Peyer's patch (tissue), 4 donors: ENCODE measurements around the gene TRAFD1. TPM values are rescaled to one million over a fixed set of nuclear protein-coding genes. Genes with fewer than 3 reads are reported as not detected.

Experiments used
- DNase-seq, 3 donors: peaks; one replicate each; pipeline ENCODE4 v3.0.0-alpha.2; 2017 to 2019
- H3K27ac ChIP-seq, 4 donors: fragments of 200-600 bp; sonication (generic); one replicate each; pipeline ENCODE4 v1.5.1; 2016 to 2019
- H3K27me3 ChIP-seq, 2 donors: fragments of 200-600 bp; sonication (generic); one replicate each; pipeline ENCODE4 v1.5.1; 2019
- H3K36me3 ChIP-seq, 3 donors: fragments of 200-600 bp; sonication (generic); one replicate each; pipeline ENCODE4 v1.5.1; 2016 to 2019
- H3K4me1 ChIP-seq, 4 donors: fragments of 200-600 bp; sonication (generic); one replicate each; pipeline ENCODE4 v1.5.1; 2016 to 2019
- H3K4me3 ChIP-seq, 4 donors: fragments of 200-600 bp; sonication (generic); 1 replicate in 3 of 4; 2 replicates in 1 of 4; pipeline ENCODE4 v1.5.1; 2016 to 2019; ENCODE audit warnings: mild to moderate bottlenecking in 1 of 4
- H3K9me3 ChIP-seq, 4 donors: fragments of 200-600 bp; sonication (generic); one replicate each; pipeline ENCODE4 v1.5.1; 2016 to 2019; ENCODE audit warnings: mild to moderate bottlenecking in 1 of 4
- POLR2A ChIP-seq, 2 donors: fragments of 450-650 bp; IDR thresholded peaks; one replicate each; pipeline ENCODE4 v1.5.1; 2017; ENCODE audit warnings: antibody characterized with exemption in 2 of 2, mild to moderate bottlenecking in 2 of 2, moderate library complexity in 2 of 2
- total RNA-seq, 4 donors: library from RNA; depleted of rRNA; stranded (reverse); fragments of >200 nt; gene quantifications; one replicate each; pipeline ENCODE4 v1.1.0, GENCODE V29; 2016
- TF ChIP-seq, protein P1 (sequence below), 6 experiments: fragments of 450-650 bp in 4 of 6; fragments of 200-600 bp in 2 of 6; sonication (generic) in 1 of 6; IDR thresholded peaks; one replicate each; pipeline ENCODE4 v1.5.1; 2017 to 2019; ENCODE audit warnings: antibody characterized with exemption in 6 of 6, mild to moderate bottlenecking in 3 of 6, moderate library complexity in 1 of 6

TRAFD1 gene
- total RNA-seq, 4 donors from 2014 or later = 19.4 to 95.7 (median 30.5) TPM

- Histone ChIP-seq H3K9me3 (no peaks in the 10 kb centered on the region), H3K27ac (no peak overlapping the region), H3K36me3 (no peaks in the 10 kb centered on the region), H3K4me3 (no peak overlapping the region), H3K4me1 (peaks cover 0 to 28% (median 2%) of the 10 kb centered on the region in 4 donors), H3K27me3 (no peaks in the 10 kb centered on the region)
- no peak for TF ChIP-seq POLR2A (IDR thresholded peaks at IDR 0.05)
- TF ChIP-seq, protein P1, sequence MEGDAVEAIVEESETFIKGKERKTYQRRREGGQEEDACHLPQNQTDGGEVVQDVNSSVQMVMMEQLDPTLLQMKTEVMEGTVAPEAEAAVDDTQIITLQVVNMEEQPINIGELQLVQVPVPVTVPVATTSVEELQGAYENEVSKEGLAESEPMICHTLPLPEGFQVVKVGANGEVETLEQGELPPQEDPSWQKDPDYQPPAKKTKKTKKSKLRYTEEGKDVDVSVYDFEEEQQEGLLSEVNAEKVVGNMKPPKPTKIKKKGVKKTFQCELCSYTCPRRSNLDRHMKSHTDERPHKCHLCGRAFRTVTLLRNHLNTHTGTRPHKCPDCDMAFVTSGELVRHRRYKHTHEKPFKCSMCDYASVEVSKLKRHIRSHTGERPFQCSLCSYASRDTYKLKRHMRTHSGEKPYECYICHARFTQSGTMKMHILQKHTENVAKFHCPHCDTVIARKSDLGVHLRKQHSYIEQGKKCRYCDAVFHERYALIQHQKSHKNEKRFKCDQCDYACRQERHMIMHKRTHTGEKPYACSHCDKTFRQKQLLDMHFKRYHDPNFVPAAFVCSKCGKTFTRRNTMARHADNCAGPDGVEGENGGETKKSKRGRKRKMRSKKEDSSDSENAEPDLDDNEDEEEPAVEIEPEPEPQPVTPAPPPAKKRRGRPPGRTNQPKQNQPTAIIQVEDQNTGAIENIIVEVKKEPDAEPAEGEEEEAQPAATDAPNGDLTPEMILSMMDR (IDR thresholded peaks at IDR 0.05) = no peak
- DNase-seq = peak in 1 of 3 donors; percentile 34
Observed at GRCh38 chr12:112112409-112113133, 12.8 kb upstream of the TRAFD1 start.

GRCh38 chr12:112115259-112116045 lies 9.9 kb upstream of the TRAFD1 start:
- H3K4me1 ChIP-seq = peaks cover 0 to 17% (median 0%) of the 10 kb centered on the region in 4 donors
- H3K4me3 ChIP-seq = no peak overlapping the region
- no peak overlapping the region for H3K27ac ChIP-seq
- peak in 1 of 3 donors; percentile 22 for DNase-seq
- H3K36me3 ChIP-seq = no peaks in the 10 kb centered on the region
- no peaks in the 10 kb centered on the region for H3K9me3 ChIP-seq
- TF ChIP-seq POLR2A (IDR thresholded peaks at IDR 0.05) = no peak
- TF ChIP-seq, protein P1 (IDR thresholded peaks at IDR 0.05) = no peak
- H3K27me3 ChIP-seq = no peaks in the 10 kb centered on the region

DNA sequence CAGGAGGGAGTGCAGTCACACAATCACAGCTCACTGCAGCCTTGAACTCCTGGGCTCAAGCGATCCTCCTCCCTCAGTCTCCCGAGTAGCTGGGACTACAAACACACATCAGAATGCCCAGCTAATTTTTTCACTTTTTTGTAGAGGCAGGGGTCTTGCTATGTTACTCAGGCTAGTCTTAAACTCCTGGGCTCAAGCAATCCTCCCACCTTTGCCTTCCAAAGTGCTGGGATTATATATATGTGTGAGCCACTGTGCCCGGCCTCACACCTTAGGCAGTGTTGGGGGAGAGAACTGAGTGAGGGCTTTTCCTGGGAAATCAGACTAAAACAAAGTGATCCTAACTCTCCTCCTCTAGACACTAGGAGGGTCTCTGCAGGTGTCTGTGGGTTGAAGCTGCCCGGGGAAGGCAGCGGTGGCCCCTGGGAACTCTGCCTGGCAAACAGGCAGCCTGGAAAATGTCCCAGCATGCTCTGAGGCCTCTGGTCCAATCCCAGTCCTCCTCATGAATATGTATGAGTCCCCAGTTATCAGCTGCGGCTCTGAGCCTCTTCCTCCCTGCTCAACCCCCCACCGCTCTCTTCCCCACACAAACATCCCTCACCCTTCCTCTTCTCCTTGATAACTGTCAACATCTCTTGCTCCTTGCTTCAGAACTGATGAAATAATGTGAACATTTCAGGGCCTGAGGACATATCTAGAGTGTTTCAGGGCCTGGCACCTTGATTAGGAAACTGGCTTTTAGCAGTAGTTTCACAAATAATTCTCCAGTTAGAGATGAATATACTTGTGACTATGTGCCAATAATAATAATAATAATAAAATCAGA lies 8.9 kb upstream of the TRAFD1 start:
- Histone ChIP-seq H3K9me3 (no peaks in the 10 kb centered on the region), H3K4me3 (peak overlapping the region in 2 of 4 donors; percentile 5 to 16), H3K36me3 (no peaks in the 10 kb centered on the region), H3K4me1 (peaks cover 0 to 17% (median 0%) of the 10 kb centered on the region in 4 donors), H3K27me3 (no peaks in the 10 kb centered on the region), H3K27ac (peak overlapping the region in 3 of 4 donors; percentile 40 to 69 (median 65))
- TF ChIP-seq, protein P1 (IDR thresholded peaks at IDR 0.05) = no peak
- peak in 1 of 2 donors; percentile 31 for TF ChIP-seq POLR2A (IDR thresholded peaks at IDR 0.05)
- peak in 2 of 3 donors; percentile 64 to 74 for DNase-seq

DNA sequence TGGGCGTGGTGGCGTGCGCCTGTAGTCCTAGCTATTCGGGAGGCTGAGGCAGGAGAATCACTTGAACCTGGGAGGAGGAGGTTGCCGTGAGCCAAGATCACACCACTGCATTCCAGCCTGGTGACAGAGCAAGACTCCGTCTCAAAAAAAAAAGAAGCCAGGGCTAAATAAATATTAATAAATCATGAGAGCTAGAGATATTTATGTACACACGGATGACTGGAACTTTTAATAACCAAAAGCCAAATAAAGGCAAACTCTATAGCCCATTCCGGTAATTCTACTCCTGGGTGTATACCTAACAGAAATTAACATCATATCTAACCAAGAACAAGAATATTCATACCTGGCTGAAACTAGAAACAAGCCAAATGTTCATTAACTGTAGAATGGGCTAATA lies 7.7 kb upstream of the TRAFD1 start:
- Histone ChIP-seq H3K27ac (no peak overlapping the region), H3K4me3 (no peak overlapping the region), H3K27me3 (no peaks in the 10 kb centered on the region), H3K4me1 (peaks cover 0 to 17% (median 0%) of the 10 kb centered on the region in 4 donors), H3K36me3 (no peaks in the 10 kb centered on the region), H3K9me3 (no peaks in the 10 kb centered on the region)
- no peak for TF ChIP-seq POLR2A (IDR thresholded peaks at IDR 0.05)
- TF ChIP-seq, protein P1 (IDR thresholded peaks at IDR 0.05) = no peak
- DNase-seq = no peak
